ENCODE results near the gene RUNX3.

RUNX3 gene

DNA sequence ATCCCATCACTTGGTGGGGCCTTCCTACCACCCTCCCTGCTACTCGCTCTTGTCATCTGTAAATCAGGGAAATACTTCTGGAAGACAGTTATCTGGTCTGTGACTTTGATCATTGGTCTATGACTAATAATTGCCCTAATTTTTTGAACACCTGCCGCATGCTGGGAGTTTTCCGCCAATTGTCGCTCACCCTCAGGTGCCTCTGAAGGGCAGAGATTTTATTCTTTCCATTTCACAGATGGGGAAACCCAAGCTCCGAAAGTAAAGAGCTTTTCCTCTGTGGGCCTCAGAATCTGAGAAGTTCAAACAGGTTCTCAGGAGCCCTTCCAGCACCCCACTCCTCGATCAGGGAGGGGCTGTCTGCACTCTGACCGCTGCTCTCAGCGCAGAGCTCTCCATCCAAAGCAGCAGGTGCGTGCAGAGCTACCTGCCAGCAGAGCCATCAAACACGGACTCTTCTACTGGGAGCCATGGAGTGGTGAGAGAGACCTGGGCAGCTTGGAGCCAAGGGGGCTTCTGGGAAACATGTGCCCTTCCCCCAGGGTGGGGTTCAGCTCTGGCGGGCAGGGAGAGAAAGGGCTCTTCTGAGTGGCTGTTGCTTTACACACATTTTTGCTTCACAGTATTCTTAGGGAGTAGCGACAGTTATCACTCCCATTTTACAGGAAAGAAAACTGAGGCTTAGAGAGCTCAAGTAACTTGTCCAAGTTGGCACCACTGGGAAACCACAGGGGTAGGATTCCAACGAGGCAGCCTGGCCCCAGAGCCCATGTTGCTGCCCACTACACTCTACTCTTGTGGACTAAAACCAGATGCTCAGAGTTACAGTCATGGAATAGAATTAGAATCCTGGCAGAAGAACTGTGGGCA is 5.8 kb upstream of the RUNX3 start:
- no peaks in the 10 kb centered on the region for H3K79me2 ChIP-seq (ENCODE audit: insufficient read depth, low read length)
- no peaks in the 10 kb centered on the region for H3K9me3 ChIP-seq (ENCODE audit: insufficient read depth, low read length)
- no peak overlapping the region for H3K4me2 ChIP-seq (ENCODE audit: low read depth, low read length, poor library complexity, severe bottlenecking)
- no peaks in the 10 kb centered on the region for H4K20me1 ChIP-seq (ENCODE audit: low read depth, low read length)
- TF ChIP-seq, protein P1, sequence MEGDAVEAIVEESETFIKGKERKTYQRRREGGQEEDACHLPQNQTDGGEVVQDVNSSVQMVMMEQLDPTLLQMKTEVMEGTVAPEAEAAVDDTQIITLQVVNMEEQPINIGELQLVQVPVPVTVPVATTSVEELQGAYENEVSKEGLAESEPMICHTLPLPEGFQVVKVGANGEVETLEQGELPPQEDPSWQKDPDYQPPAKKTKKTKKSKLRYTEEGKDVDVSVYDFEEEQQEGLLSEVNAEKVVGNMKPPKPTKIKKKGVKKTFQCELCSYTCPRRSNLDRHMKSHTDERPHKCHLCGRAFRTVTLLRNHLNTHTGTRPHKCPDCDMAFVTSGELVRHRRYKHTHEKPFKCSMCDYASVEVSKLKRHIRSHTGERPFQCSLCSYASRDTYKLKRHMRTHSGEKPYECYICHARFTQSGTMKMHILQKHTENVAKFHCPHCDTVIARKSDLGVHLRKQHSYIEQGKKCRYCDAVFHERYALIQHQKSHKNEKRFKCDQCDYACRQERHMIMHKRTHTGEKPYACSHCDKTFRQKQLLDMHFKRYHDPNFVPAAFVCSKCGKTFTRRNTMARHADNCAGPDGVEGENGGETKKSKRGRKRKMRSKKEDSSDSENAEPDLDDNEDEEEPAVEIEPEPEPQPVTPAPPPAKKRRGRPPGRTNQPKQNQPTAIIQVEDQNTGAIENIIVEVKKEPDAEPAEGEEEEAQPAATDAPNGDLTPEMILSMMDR (IDR thresholded peaks at IDR 0.05; ENCODE audit: insufficient read depth, low read length, poor library complexity, severe bottlenecking): no peak
- TF ChIP-seq EZH2phosphoT487 (conservative IDR thresholded peaks at IDR 0.05; ENCODE audit: low read length): no peak
- no peaks in the 10 kb centered on the region for H3K36me3 ChIP-seq (ENCODE audit: low read length)
- H3K9me2 ChIP-seq (replicated peaks; ENCODE audit: insufficient read depth, low read length): no peaks in the 10 kb centered on the region
- no peak overlapping the region for H3K27ac ChIP-seq (ENCODE audit: low read depth, low read length)
- H3F3A ChIP-seq (ENCODE audit: insufficient read depth): no peaks in the 10 kb centered on the region
- H3K9ac ChIP-seq (ENCODE audit: low read length): no peak overlapping the region
- no peak overlapping the region for H3K4me3 ChIP-seq (ENCODE audit: insufficient read depth, low read length, poor library complexity, severe bottlenecking)
- H2AFZ ChIP-seq (ENCODE audit: low read depth, low read length, severe bottlenecking): no peak overlapping the region
- H3K27me3 ChIP-seq (ENCODE audit: low read length): no peaks in the 10 kb centered on the region

DNA sequence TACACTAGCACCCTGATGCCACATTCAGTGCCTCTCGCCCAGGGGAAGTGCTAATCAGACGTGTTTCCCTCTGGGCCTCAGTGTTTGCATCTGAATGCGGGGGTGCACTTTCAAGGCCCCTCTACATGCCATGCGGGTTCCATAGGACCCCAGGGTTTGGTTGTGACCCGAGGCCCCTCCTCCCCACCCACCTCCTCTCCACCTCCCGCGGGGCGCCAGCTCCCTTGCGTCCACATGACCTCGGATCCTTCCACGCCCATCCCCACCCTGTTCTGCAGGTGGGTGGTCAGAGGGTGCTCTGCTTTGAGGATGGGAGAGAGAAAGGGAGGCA is 5.1 kb upstream of the RUNX3 start:
- no peak overlapping the region for H3K4me2 ChIP-seq (ENCODE audit: low read depth, low read length, poor library complexity, severe bottlenecking)
- H3K36me3 ChIP-seq (ENCODE audit: low read length): no peaks in the 10 kb centered on the region
- no peaks in the 10 kb centered on the region for H4K20me1 ChIP-seq (ENCODE audit: low read depth, low read length)
- no peaks in the 10 kb centered on the region for H3K9me3 ChIP-seq (ENCODE audit: insufficient read depth, low read length)
- no peaks in the 10 kb centered on the region for H3K9me2 ChIP-seq (replicated peaks; ENCODE audit: insufficient read depth, low read length)
- no peak overlapping the region for H3K4me3 ChIP-seq (ENCODE audit: insufficient read depth, low read length, poor library complexity, severe bottlenecking)
- H3F3A ChIP-seq (ENCODE audit: insufficient read depth): no peaks in the 10 kb centered on the region
- no peak overlapping the region for H3K9ac ChIP-seq (ENCODE audit: low read length)
- TF ChIP-seq, protein P1 (IDR thresholded peaks at IDR 0.05; ENCODE audit: insufficient read depth, low read length, poor library complexity, severe bottlenecking): no peak
- no peak for TF ChIP-seq EZH2phosphoT487 (conservative IDR thresholded peaks at IDR 0.05; ENCODE audit: low read length)
- no peak overlapping the region for H3K27ac ChIP-seq (ENCODE audit: low read depth, low read length)
- no peaks in the 10 kb centered on the region for H3K27me3 ChIP-seq (ENCODE audit: low read length)
- H3K79me2 ChIP-seq (ENCODE audit: insufficient read depth, low read length): no peaks in the 10 kb centered on the region
- H2AFZ ChIP-seq (ENCODE audit: low read depth, low read length, severe bottlenecking): no peak overlapping the region

DNA sequence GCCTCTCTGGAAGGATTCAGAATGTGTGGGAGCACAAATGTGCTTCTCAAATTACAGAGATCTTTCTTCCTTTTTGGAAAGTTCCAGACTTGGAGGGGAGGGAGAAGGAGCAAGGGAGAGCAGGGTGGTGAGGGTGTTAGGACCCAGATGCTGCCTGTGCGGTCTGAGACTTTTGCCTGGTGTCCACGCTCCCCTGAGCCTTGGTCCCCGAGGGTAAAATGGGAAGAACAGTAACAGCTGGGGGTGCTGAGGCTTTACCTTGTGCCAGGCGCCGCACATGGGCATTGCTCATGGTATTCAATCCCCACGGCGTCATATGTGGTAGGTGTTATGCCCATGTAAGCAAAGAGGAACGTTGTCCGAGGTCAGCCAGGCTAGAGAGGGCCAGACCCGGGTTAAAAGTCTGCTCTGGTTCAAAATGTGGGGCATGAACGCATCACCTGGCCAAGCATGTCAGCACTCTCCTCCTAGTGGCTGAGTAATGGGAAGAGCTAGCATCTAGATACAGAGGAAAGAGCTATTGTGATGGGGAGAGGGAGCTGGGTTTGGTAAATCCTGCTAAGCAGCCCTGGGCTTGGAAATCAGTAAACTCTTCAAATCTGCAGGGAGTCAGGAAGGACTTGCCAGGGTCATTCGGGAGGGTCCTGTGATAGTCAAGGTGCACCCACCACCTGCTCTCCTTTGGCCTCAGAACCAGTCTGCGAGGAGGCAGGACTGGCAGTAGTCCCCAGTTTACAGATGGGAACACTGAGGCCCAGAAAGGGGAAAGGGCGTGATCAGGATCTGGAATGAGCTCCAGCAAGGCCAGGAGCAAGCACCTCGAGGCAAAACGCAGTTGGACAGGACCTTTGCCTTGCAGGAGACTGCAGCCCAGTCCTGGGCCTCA is 4.5 kb upstream of the RUNX3 start:
- H3K4me3 ChIP-seq (ENCODE audit: insufficient read depth, low read length, poor library complexity, severe bottlenecking): no peak overlapping the region
- no peak overlapping the region for H2AFZ ChIP-seq (ENCODE audit: low read depth, low read length, severe bottlenecking)
- no peaks in the 10 kb centered on the region for H3K36me3 ChIP-seq (ENCODE audit: low read length)
- H3K27ac ChIP-seq (ENCODE audit: low read depth, low read length): no peak overlapping the region
- H3K27me3 ChIP-seq (ENCODE audit: low read length): no peaks in the 10 kb centered on the region
- TF ChIP-seq, protein P1 (IDR thresholded peaks at IDR 0.05; ENCODE audit: insufficient read depth, low read length, poor library complexity, severe bottlenecking): no peak
- TF ChIP-seq EZH2phosphoT487 (conservative IDR thresholded peaks at IDR 0.05; ENCODE audit: low read length): no peak
- H3K4me2 ChIP-seq (ENCODE audit: low read depth, low read length, poor library complexity, severe bottlenecking): no peak overlapping the region
- no peaks in the 10 kb centered on the region for H3K9me2 ChIP-seq (replicated peaks; ENCODE audit: insufficient read depth, low read length)
- no peaks in the 10 kb centered on the region for H3F3A ChIP-seq (ENCODE audit: insufficient read depth)
- no peaks in the 10 kb centered on the region for H3K79me2 ChIP-seq (ENCODE audit: insufficient read depth, low read length)
- H3K9me3 ChIP-seq (ENCODE audit: insufficient read depth, low read length): no peaks in the 10 kb centered on the region
- H4K20me1 ChIP-seq (ENCODE audit: low read depth, low read length): no peaks in the 10 kb centered on the region
- H3K9ac ChIP-seq (ENCODE audit: low read length): no peak overlapping the region
